NCI-H69 (cell line): ENCODE data around the gene RGS16.
A peak's percentile ranks its signal among the peaks of the same experiment; 100 is the strongest.

Source experiments
- DNase-seq: peaks from one replicate; lab custom pipeline; 2025; lab: John Stamatoyannopoulos, UW

RGS16 gene

DNA sequence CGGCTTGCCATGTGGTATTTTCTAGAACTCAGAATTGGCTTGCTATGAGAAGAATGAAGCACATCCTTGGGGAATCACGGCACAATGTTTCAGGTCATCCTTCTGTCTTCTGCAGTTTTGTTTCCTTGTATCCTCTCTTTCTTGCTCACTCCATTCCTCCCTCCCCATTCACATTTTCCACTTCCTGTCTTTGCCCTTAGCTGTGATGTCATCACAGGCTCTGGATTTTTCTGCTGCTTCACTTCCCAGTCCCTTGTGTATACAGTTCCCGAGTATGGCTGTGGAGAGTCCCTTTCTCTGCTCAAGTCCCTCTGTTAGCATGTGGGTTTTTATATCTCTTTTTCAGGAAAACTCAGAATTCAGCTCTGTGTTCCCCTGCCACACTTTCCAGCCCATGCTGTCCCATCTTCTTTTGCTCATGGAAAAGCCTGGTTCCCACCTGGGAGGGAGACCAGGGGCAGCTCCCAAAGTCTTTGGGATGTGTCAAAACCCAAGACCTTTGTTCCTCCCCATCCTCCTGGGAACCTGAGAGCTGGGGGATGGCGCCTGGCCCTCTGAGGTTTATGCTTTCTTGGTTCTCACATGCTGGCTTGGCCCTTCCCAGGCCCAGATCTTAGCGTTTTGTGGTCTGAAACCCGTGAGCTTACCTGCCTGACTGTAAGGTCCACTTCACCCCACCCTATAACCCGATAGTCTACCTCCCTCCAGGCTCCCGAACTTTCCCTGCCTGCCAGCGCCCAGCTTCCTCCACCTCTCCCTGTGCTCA lies 4.8 kb upstream of the RGS16 start:
- DNase-seq: peak; percentile 63

DNA sequence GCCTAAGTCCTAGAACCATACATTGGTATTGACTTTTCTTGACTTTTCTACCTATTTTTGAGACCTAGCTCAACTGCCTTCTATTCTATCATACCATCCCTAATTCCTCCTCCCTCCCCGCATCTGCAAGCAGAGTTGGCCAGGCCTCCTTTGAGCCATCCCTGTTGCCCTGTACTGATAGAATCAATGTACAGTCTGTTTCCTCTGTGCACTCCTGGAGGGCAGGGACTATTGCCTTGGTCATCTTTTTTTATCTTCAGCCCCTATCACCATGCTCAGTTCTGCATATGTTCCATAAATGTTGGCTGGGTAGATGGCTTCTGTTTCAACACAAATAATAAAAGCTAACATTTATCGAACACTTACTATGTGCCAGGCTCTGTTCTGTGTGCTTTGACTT lies 4.0 kb upstream of the RGS16 start:
- no peak for DNase-seq

DNA sequence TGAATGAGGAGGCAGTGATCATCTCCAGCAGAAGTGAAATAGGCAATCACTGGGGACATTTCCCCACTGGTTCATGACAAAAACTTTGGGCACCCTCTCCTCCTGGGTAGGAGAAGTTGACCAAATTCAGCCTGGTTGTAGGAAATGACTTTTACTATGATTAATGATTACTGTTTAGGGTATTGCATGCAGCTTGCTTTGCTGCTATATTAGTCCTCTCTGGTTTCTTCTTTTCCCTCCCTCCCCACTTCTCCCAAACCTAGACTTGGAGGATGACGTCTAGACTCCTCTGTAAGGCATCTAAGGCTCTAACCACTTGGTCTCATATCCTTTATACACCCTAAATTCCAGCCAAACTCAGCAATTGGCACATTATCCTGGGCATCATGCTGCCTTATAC lies 3.4 kb upstream of the RGS16 start:
- DNase-seq: no peak

DNA sequence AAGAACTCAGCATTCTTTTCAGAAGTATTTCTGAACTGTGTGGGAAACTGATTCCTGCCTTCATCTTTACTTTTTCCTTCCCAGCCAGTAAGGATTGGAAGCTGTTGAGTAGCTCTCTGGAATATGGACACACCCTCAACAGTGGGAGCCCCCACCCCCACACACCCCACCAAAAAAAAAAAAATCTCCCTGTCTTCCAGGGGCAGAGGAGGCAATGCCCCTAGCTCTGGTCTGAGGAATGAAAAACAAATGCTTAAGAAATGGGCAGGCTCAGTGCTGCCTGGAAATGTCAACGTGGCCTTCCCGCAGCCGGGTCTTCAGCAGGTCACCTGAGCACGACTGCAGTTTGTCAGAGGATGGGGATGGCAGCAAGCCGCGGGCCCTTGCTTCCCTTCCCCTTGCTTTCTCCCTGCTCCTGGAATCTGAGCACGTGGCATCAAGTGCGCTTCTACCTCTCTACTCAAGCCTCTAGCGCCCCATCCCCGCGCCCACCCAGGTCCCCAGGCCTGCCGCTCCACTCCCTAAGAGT lies 479 bp downstream of the RGS16 start:
- no peak for DNase-seq

DNA sequence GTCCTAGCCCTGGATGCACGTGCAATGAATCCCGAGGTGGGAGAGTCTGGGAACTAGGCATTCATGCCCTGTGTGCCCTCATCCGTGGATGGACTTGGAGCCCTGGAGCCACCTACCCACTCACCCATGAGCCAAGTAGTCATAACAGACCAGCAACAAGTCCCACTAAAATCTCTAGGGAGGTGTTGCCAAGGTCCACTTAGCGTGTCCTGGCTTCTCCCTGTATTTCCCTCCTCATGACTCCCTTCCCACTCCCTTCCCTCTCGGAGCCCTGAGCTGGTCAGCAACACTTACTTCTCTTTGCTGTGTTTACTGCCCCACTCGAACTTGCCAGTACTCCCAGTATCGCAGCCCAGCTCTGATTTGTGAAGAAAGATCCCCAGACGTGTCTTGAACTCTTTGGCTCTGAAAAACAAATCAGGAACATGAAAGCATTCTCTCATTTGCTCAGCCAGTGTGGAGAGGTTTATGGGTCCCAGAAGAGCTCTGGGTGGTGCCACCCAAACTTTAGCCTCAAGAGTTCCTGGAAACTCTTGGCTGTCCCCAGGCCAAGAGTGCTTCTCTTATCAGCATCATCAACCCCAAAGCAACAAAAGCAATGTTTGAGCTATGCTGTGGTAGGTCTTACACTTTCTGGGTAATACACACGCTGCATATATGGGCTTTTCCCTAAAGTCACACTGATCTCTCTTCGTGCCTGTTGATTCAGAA lies 1.1 kb downstream of the RGS16 start:
- DNase-seq: peak; percentile 57

DNA sequence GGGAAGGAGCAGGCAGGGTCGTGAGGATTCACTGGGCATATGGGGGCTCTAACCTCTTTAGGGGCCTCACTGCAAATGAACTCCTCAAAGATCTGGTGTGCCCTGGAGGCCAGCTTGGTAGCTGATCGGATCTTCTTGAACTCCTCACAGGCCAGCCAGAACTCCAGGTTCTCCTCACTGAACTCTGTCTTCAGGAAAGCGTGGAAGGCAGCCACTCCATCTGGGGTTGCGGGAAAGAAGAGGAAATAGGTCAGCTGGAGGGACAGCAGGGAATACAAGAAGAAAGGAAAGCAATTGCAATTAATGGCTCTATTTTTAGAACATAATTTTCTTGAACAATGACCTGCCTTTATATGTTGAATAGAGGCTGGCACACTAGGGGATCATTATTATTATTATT lies 2.3 kb downstream of the RGS16 start:
- DNase-seq: peak; percentile 91

DNA sequence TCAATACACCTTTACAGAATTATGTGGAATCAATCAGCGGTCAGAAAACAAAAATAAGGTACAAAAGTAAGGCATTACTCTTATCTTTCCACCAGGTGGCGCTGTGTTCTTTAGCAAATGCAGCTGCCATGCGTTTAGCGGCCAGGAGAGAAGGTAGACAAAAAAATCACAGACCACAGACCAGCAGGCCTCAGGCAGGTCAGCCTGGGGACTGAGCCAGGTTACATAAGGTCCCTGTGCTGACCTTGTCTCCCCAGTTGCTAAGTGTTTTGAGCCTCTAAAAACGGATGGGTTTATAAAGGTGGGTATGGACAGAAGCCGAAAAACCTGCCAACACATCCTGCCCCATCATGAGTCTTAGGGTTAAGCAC lies 2.8 kb downstream of the RGS16 start:
- peak; percentile 92 for DNase-seq

DNA sequence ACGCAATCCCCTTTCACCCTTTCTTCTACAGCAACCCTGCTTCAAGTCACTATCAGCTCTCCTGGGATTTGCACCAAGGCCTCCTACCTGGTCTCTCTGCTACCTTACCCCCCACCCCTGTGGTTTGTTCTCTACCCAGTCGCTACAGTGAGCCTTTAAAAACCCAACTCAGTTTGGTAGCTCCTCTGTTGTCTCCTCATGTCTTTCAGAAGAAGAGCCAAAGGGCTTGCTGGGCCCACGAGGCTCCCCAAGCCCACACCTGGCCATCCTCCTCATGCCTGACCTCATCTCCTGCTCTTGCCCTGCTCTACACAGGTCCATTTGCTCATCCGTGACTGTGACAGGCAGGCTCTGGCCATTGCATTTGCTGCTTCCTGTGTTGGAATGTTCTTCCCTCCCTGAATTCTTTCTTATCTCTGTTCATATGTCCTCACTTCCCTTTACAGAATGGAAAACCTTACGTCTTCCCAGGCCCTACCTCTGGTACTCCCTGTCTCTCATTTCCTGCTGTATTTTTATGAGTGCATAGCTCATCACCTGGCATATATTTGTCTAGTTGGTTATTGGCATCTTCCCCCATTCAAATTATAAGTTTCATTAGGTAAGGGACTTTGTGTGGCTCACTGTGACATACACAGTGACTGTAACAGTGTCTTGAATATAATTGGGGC lies 3.3 kb downstream of the RGS16 start:
- DNase-seq: no peak

DNA sequence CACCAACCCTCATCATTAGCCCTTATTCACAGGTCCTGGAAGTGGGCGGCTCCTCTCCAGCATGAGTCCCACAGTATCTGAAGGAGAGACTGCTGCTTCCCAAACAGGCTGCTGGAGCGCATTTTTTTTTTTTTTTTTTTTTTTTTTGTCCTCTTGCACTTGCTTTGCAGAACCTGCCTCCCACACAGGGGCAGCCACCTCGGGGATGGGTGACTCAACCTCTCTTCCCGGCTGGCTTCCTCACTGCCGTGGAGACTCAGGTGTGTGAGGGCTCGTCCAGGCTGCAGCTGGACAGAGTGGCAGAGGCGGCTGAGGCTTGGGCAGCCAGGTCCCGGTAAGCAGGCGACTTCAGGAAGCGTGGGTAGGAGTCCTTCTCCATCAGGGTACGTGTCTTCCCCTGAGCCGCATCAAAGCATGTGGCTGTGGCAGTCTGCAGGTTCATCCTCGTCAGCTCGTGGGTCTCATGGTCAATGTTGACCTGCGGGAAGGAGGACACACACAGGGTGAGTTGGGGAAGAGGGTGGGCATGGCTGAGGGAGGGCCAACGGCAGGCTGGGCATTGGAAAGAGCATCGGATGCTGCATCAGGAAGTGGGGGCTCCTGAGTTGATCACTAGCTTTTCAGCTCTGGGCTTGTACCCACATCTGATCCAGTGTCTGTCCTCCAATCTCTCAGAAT lies 4.0 kb downstream of the RGS16 start:
- DNase-seq: peak; percentile 44

DNA sequence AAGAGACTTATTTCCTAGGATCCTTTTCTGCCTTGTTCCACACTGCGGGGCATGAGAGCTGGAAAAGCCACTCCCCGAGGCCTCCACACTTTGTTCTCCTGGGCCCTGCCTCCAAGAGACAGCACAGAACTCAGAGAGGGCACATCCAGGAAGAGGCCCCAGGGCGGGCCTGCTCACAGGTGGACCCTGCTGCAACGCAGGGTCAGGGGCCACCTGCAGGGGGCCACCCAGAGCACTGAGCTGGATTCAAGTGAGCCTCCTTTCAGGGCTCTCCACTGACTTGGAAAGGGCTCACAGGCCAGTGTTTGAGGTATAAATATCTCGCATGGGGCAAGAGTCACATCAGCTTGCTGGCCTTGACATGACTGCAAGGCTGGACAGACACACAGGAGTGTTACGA lies 4.8 kb downstream of the RGS16 start:
- DNase-seq: peak; percentile 75

DNA sequence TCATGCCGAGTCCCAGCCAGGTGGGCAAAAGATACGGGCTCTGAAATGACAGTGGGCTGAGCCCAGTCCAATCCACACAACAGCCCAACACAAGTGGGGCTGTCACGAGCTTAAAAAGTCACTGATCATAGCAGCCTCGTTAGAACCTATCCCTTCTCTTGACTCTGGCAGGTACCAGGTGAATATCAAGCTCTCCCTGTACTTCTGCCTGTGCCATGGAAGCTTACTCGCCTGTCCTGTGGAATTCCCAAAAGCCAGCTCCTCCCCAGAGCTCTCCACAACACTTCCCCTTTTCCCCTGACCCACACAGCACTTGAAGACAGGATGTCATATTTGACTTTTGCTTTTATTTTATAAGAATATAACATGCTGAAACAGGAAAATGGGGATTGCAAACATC lies 5.9 kb downstream of the RGS16 start:
- peak; percentile 68 for DNase-seq

DNA sequence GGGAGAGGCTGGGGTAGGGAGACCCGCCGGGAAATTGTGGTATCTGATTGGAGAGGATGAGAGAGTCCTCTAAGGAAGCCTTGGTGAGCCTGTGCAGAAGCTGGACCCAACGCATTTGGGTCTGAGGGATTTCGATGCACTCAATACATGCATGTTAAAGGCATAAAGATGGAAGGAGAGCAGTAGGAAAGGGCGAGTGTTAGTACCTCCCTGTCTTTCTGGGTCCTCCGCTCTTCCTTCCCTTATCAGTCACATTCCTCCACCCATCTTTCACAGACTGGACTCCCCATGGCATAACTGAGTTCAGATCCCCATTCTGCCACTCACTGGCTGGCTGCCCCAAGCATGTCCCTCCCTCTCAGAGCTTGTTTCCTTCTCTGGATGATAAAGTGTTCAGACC lies 7.3 kb downstream of the RGS16 start:
- DNase-seq: peak; percentile 46

DNA sequence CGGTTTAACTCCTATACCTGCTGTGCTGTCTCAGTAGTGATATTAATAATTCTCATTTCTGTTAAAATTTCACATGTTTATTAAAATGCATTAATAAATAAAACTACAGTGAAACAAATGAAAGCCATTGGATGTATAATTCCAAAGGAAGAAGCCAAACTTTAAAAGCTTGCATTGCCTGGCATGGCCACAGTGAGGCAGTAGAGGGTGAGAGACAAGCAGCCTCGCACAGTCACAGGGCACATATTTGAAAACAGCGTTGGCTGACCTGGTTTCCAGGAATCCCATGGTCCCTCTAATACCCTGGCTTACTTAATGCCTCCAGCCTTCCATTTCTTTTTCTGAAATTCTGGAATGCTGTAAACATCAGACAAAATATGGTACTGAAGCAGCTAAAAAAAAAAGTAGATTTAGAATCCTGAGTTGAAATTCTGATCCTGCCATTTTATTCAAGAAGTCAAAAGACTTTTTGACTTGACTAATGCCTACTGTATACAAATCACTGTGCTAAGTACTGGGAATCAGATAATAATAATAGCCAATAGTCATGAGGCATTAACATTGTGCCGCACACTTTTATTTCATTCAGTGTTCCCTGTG lies 8.4 kb downstream of the RGS16 start:
- DNase-seq: peak; percentile 82

DNA sequence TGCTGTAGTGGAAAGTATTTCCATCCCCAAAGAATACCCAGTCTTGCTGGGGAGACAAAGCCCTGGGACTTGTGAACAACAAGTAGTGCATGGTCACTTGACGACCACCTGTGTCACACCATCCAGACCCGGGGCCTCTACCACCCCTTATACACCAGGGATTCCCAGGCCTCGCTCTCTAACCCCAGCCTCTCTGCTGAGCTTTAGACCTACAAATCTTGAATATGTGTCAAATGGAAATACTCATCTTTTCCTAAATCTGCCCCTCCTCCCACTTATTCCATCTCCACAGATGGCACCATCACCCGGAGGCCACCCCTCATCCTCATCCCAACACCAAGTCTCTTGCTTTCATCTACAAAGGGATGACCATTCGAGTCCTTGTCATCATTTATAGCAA lies 14.3 kb downstream of the RGS16 start:
- no peak for DNase-seq

DNA sequence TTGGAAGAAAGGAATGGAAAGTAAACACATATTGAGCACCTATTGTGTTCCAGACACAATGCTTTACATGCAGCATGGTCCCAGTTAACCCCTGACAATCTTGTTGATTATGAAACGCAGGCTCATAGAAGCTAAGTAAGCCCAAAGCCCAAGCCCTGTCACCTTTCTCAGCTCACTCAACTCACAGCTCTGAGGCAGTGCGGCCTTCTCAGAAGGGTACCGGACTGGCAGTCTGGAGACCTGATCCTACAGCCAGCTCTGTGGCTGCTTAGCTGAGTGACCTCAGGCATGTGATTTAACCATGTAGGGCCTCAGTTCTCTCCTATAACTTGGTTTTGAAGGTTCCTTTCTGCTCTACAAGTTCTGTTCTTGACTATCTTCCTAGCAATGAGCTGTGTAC lies 14.7 kb downstream of the RGS16 start:
- DNase-seq: no peak

DNA sequence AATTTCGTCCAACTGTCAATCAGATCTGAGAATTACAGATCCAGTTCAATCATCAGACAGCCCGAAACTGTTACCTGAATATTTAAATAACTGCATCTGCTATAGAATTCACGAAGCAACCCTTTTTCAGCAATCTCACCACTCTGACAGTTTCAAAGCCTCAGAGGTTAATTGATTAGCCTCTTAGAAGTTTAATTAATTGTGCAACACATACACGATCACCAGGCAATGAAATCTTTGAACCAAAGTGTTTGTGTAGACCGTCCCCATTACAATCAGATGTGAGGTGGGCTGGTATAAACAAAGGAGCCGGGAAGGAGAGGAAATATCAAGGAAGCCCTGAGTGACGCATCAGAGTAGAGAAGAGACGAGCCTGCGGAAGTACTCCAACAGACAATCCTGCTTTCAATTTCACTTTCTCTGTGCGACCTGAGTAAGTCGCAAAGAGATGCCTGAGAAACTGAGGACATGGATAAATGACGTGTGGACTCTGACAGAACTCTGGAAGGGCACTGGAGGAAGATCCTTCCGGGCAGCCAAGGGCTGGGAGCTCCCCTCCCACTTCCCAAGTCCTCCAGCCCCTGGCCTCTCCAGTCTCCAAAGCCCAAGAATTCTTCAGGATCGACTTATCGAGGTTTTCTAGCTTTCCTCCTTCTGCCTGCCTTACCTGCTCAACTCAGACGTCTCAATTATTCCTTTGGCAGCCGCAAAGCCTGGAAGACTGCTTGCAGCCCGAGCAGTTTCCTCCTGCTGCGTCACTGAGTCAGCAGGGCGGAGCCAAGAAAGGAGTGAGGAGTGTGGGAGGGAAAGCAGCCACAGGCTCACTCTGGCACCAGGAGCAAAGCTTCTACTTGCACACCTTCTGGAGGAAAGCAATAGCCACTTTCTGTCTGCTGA lies 15.4 kb downstream of the RGS16 start, which contains the start of gene RNASEL:
TSS of gene RNASEL (minus strand) at position 757 of the 897 bp plus-strand sequence. CDS start 2,450 bp downstream, outside the sequence.
- peak; percentile 78 for DNase-seq

DNA sequence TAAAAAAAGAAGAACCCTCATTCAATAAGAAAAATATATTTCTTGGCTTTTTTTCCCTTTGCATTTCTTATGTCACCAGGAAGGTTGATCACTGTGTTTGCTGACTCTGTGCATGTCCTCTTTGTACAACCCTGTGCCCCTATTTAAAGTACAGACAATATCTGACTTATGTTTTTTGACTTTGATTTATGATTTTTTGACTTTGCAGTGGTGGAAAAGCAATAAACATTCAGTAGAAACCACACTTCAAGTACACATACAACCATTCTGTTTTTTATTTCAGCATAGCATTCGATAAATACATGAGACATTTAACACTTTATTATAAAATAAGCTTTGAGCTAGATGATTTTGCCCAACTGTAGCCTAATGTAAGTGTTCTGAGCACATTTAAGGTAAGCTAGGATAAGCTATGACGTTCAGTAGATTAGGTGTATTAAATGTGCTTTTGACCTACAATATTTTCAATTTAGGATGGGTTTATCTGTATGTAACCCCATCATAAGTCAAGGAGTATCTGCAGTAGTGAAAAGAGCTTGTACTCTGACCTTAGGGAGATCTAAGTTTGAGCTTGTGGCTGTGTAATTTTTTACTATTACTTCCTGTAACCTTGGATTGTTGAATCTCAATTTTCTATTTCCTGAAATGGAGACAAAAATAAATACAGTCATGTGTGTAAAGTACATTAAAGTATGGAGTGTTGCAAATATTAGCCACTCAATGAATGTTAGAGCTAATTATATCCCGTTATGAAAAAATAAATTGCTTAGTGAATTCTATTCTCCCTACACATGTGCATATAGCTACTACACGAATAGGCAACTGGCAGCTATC lies 16.3 kb downstream of the RGS16 start:
- no peak for DNase-seq

DNA sequence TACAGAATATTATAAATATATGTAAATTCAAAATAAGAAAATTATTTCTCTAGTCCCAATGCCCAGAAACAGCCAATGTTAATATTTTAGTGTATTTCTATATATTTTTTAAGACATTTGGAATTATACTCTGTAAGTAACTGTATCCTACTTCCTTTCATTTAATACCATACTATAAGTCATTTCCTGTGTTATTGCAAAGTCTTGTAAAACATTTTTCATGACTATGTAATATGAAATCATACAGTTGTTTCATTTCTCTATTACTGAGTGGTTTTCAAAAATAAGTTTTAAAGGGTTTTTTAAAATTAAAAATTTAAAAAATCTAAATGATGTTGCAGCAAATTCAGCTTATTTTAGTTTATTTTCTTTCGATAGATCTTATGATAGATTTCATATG lies 17.1 kb downstream of the RGS16 start:
- DNase-seq: no peak

DNA sequence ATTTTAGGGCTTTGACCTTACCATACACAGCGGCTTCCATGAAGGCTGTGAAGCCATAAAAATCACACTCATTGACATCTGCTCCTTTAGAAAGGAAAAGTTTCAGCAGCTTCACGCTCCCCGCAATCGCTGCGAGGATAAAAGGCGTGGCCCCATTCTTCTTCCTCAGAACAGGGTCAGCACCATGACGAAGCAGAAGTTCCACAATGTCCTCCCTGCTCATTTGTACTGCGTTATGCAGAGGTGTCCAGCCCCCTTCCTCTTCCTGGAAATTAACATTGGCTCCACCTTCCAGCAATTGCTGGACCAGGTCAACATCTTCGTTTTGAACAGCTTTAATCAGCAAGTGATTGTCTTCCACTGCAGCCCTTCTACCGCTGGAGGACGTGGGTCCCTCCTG lies 17.8 kb downstream of the RGS16 start:
- DNase-seq: no peak

DNA sequence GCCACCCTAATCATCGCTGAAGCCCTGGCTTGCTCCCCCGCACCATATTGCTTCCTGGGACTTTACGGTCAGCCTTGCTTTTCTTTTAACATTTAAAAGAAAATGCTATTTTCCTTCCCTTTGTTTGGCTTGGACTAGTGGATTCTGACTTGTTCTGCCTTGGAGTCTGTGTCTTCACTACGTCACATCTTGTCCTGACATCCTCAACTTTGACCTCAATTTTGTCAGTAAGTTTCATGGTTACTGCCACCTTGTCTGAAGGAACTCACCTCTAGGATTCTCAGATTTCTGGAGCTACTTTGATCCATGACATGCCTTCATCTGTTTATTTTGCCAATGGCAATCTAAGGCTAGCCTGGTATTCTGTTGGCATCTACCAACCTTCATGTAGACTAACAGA lies 19.4 kb downstream of the RGS16 start:
- DNase-seq: no peak
